ENCODE results near the gene GPHA2.

DNA sequence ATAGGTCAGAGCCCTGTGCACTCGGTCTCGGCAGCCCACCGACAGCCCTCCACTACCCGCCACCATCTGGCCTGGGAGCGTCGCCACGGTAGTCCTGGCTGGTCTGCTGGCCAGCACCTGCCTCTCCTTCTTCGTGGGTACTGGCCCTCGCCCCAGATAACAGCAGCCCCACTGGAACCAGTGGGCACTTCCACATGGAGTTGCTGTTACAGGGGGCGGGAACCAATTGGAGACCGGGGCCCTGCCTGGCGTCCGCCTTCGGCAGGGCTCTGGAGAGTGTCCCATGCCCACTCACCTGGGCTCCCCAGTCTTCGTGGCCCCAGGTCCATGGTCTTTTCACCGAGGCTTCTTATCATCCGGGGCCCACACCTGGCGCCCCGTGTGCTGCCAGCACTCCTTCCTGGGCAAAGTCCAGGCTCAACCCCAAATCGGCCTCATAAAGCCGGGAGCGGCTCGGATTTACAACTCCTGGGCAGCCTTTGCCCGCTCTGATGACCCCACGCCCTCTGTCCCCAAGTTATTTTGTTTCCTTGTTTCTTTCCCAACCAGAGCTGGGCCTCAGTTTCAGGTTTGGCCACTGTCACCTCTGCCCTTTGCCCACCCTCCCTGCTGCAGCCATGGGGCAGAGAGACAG, 44.4 kb downstream of the GPHA2 start:
- TF ChIP-seq YY1 (IDR thresholded peaks at IDR 0.05; ENCODE audit: insufficient read depth, insufficient read length) (no peak), ZNF274 (IDR thresholded peaks at IDR 0.05; ENCODE audit: low read depth, low read length) (no peak), SUZ12 (IDR thresholded peaks at IDR 0.05; ENCODE audit: extremely low read depth, insufficient read depth, insufficient read length) (no peak)

Measured in NT2/D1 (cell line).